ENCODE data around the gene B3GALT6.

GRCh38 chr1:1253314-1253713 lies 21.3 kb downstream of the B3GALT6 start:
- TF ChIP-seq, protein P1, sequence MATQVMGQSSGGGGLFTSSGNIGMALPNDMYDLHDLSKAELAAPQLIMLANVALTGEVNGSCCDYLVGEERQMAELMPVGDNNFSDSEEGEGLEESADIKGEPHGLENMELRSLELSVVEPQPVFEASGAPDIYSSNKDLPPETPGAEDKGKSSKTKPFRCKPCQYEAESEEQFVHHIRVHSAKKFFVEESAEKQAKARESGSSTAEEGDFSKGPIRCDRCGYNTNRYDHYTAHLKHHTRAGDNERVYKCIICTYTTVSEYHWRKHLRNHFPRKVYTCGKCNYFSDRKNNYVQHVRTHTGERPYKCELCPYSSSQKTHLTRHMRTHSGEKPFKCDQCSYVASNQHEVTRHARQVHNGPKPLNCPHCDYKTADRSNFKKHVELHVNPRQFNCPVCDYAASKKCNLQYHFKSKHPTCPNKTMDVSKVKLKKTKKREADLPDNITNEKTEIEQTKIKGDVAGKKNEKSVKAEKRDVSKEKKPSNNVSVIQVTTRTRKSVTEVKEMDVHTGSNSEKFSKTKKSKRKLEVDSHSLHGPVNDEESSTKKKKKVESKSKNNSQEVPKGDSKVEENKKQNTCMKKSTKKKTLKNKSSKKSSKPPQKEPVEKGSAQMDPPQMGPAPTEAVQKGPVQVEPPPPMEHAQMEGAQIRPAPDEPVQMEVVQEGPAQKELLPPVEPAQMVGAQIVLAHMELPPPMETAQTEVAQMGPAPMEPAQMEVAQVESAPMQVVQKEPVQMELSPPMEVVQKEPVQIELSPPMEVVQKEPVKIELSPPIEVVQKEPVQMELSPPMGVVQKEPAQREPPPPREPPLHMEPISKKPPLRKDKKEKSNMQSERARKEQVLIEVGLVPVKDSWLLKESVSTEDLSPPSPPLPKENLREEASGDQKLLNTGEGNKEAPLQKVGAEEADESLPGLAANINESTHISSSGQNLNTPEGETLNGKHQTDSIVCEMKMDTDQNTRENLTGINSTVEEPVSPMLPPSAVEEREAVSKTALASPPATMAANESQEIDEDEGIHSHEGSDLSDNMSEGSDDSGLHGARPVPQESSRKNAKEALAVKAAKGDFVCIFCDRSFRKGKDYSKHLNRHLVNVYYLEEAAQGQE (IDR thresholded peaks at IDR 0.05; ENCODE audit: unreplicated experiment), result no peak
- TF ChIP-seq EZH2 (IDR thresholded peaks at IDR 0.05; ENCODE audit: low read depth, unreplicated experiment), result no peak
- TF ChIP-seq, protein P2, sequence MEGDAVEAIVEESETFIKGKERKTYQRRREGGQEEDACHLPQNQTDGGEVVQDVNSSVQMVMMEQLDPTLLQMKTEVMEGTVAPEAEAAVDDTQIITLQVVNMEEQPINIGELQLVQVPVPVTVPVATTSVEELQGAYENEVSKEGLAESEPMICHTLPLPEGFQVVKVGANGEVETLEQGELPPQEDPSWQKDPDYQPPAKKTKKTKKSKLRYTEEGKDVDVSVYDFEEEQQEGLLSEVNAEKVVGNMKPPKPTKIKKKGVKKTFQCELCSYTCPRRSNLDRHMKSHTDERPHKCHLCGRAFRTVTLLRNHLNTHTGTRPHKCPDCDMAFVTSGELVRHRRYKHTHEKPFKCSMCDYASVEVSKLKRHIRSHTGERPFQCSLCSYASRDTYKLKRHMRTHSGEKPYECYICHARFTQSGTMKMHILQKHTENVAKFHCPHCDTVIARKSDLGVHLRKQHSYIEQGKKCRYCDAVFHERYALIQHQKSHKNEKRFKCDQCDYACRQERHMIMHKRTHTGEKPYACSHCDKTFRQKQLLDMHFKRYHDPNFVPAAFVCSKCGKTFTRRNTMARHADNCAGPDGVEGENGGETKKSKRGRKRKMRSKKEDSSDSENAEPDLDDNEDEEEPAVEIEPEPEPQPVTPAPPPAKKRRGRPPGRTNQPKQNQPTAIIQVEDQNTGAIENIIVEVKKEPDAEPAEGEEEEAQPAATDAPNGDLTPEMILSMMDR (conservative IDR thresholded peaks at IDR 0.05; ENCODE audit: low read depth in 2 of 2), result no peak

All from GM23338 (cell line).